Frontal cortex (tissue), 4 donors: ENCODE results near the gene RPL13A. TPM values are rescaled to one million over a fixed set of nuclear protein-coding genes. Genes with fewer than 3 reads are reported as not detected.

ENCODE experiments used
- DNase-seq, 2 donors: peaks; one replicate each; pipeline ENCODE4 v3.0.0; 2012; ENCODE audit warnings: low spot score in 2 of 2
- FAIRE-seq: peaks from 2 replicates; lab custom pipeline; 2012; peaks lifted over from hg19 to GRCh38; lab: Jason Lieb, UNC
- total RNA-seq: library from RNA; depleted of rRNA; stranded (reverse); fragments of >200 nt; gene quantifications from one replicate; pipeline ENCODE4 v1.2.3, GENCODE V29; 2014
- donor health status: control.
- donor health status: control.
- donor health status: control.

RPL13A gene
- total RNA-seq, 1 donor from 2014 or later = 2,981 TPM

- no peak for DNase-seq
- no peak for FAIRE-seq
These were observed 11.1 kb downstream of the RPL13A start for GRCh38 chr19:49498475-49498874.

- no peak for DNase-seq
- FAIRE-seq = no peak
These were observed 11.7 kb downstream of the RPL13A start for GRCh38 chr19:49499030-49499670.

- FAIRE-seq = no peak
- peak in 1 of 2 donors; percentile 53 for DNase-seq
These were observed 15.6 kb downstream of the RPL13A start for GRCh38 chr19:49502866-49503581.

- DNase-seq = no peak
- FAIRE-seq = no peak
These were observed 16.2 kb downstream of the RPL13A start for GRCh38 chr19:49503582-49503962.

- DNase-seq (peak in 1 of 2 donors; percentile 60), FAIRE-seq (no peak)
These were observed 19.2 kb downstream of the RPL13A start for GRCh38 chr19:49506575-49507105.

- FAIRE-seq = no peak
- DNase-seq = no peak
These were observed 20.5 kb downstream of the RPL13A start for GRCh38 chr19:49507803-49508494.

- FAIRE-seq = no peak
- DNase-seq = peak in 1 of 2 donors; percentile 48
These were observed 25.8 kb downstream of the RPL13A start for GRCh38 chr19:49512970-49513745.

- no peak for DNase-seq
- no peak for FAIRE-seq
These were observed 26.3 kb downstream of the RPL13A start for GRCh38 chr19:49513746-49514118.

GRCh38 chr19:49514151-49514550 is 26.7 kb downstream of the RPL13A start:
- DNase-seq (no peak), FAIRE-seq (no peak)

- FAIRE-seq (no peak), DNase-seq (no peak)
These were observed 28.4 kb downstream of the RPL13A start for GRCh38 chr19:49515767-49516166.

- FAIRE-seq (no peak), DNase-seq (no peak)
These were observed 30.6 kb downstream of the RPL13A start for GRCh38 chr19:49518033-49518432.

GRCh38 chr19:49520705-49521319 is 33.4 kb downstream of the RPL13A start:
- FAIRE-seq (no peak), DNase-seq (no peak)

- DNase-seq = no peak
- no peak for FAIRE-seq
These were observed 37.5 kb downstream of the RPL13A start for GRCh38 chr19:49524812-49525455.

- FAIRE-seq (no peak), DNase-seq (no peak)
These were observed 40.9 kb downstream of the RPL13A start for GRCh38 chr19:49528211-49528771.

- FAIRE-seq = no peak
- no peak for DNase-seq
These were observed 43.3 kb downstream of the RPL13A start for GRCh38 chr19:49530708-49531107.

- FAIRE-seq (no peak), DNase-seq (peak; percentile 64 to 83)
These were observed 46.4 kb downstream of the RPL13A start for GRCh38 chr19:49533551-49534488.

GRCh38 chr19:49534632-49535385 is 47.4 kb downstream of the RPL13A start:
- FAIRE-seq (no peak), DNase-seq (no peak)
